ENCODE measurements around the gene MAPK14.

Gene MAPK14

GRCh38 chr6:36141091-36141490 is 113.5 kb downstream of the MAPK14 start:
- no peak for DNase-seq

- no peak for DNase-seq
Observed at GRCh38 chr6:36141961-36142360, 114.4 kb downstream of the MAPK14 start.

- DNase-seq, result no peak
Observed at GRCh38 chr6:36142971-36143838, 115.6 kb downstream of the MAPK14 start.

- no peak for DNase-seq
Observed at GRCh38 chr6:36145495-36145894, 117.9 kb downstream of the MAPK14 start.

GRCh38 chr6:36147294-36147693 is 119.7 kb downstream of the MAPK14 start:
- DNase-seq, result no peak

GRCh38 chr6:36149476-36149875 is 121.9 kb downstream of the MAPK14 start:
- DNase-seq, result no peak

GRCh38 chr6:36150283-36150682 is 122.7 kb downstream of the MAPK14 start:
- DNase-seq, result no peak

GRCh38 chr6:36154286-36154685 is 126.7 kb downstream of the MAPK14 start:
- no peak for DNase-seq

- no peak for DNase-seq
Observed at GRCh38 chr6:36155662-36156061, 128.1 kb downstream of the MAPK14 start.

- DNase-seq, result no peak
Observed at GRCh38 chr6:36160147-36160760, 132.6 kb downstream of the MAPK14 start.
